Type B pancreatic cell (in vitro differentiated cells): ENCODE results near the gene MAP3K10. TPM values are rescaled to one million over a fixed set of nuclear protein-coding genes. Genes with fewer than 3 reads are reported as not detected.
"Not testable (repeated sequence)": the region's sequence is repeated elsewhere in the genome, so short reads cannot be mapped to it uniquely, and the experiment has no call there.

ENCODE experiments used
- DNase-seq: peaks from one replicate; pipeline ENCODE4 v3.0.0; 2021; ENCODE audit warnings: mixed read lengths; ENCODE audit not compliant: unreplicated experiment; ENCODE audit errors: extremely low spot score
- H3K27ac Mint-ChIP-seq: 2 replicates; pipeline ENCODE4 v1.8.0; 2021; ENCODE audit warnings: mild to moderate bottlenecking, mixed read lengths
- H3K27me3 Mint-ChIP-seq: 2 replicates; pipeline ENCODE4 v1.8.0; 2021; ENCODE audit warnings: mixed read lengths
- H3K36me3 Mint-ChIP-seq: 2 replicates; pipeline ENCODE4 v1.8.0; 2021; ENCODE audit warnings: mixed read lengths
- H3K4me1 Mint-ChIP-seq: one replicate; pipeline ENCODE4 v1.8.0; 2021; ENCODE audit warnings: mixed read lengths; ENCODE audit not compliant: unreplicated experiment
- H3K4me3 Mint-ChIP-seq: 2 replicates; pipeline ENCODE4 v1.8.0; 2021; ENCODE audit warnings: mild to moderate bottlenecking, mixed read lengths
- H3K9me3 Mint-ChIP-seq: 2 replicates; pipeline ENCODE4 v1.8.0; 2021; ENCODE audit warnings: mixed read lengths
- CTCF ChIP-seq: fragments of 200-600 bp; sonication (generic); conservative IDR thresholded peaks from 2 replicates; pipeline ENCODE4 v1.5.0; 2021; ENCODE audit warnings: antibody characterized with exemption, mild to moderate bottlenecking
- long read RNA-seq: library from polyadenylated mRNA; unstranded; transcript quantifications from one replicate; pipeline ENCODE4 v2.0.0, GENCODE V29; 2020
- total RNA-seq: library from RNA; stranded (reverse); gene quantifications from 2 replicates; pipeline ENCODE4 v1.2.1, GENCODE V29; 2021; ENCODE audit warnings: low replicate concordance

Gene MAP3K10
- total RNA-seq = 16.8 and 23.4 TPM in 2 replicates
- long read RNA-seq = 0 reads

- peak within 1 kb of the TSS; percentile 88 for H3K4me3 Mint-ChIP-seq
- H3K27ac Mint-ChIP-seq = peak within 1 kb of the TSS; percentile 79
- peaks cover 22% of the 10 kb centered on the region for H3K27me3 Mint-ChIP-seq
- DNase-seq = peak; percentile 81
- no peak for TF ChIP-seq CTCF
- H3K36me3 Mint-ChIP-seq = no peaks in the 10 kb centered on the region
- H3K4me1 Mint-ChIP-seq = peaks cover 14% of the 10 kb centered on the region
- H3K9me3 Mint-ChIP-seq = no peaks in the 10 kb centered on the region
These were observed at the start of gene MAP3K10 for GRCh38 chr19:40190891-40191835. Gene MAP3K10, plus strand, starts transcription at chr19:40191426. Its CDS starts 606 bp downstream, at chr19:40192032.

GRCh38 chr19:40141551-40141950, 49.7 kb upstream of the MAP3K10 start:
- H3K36me3 Mint-ChIP-seq = no peaks in the 10 kb centered on the region
- no peak for DNase-seq
- H3K27me3 Mint-ChIP-seq = peaks cover 33% of the 10 kb centered on the region
- no peak for TF ChIP-seq CTCF
- no peaks in the 10 kb centered on the region for H3K9me3 Mint-ChIP-seq
- H3K4me1 Mint-ChIP-seq = no peaks in the 10 kb centered on the region
- no peak overlapping the region for H3K27ac Mint-ChIP-seq
- H3K4me3 Mint-ChIP-seq = no peak overlapping the region

GRCh38 chr19:40143612-40144011, 47.6 kb upstream of the MAP3K10 start:
- Mint-ChIP-seq H3K27ac (no peak overlapping the region), H3K4me3 (no peak overlapping the region), H3K4me1 (no peaks in the 10 kb centered on the region), H3K36me3 (no peaks in the 10 kb centered on the region), H3K9me3 (no peaks in the 10 kb centered on the region), H3K27me3 (peaks cover 26% of the 10 kb centered on the region)
- DNase-seq = no peak
- no peak for TF ChIP-seq CTCF

GRCh38 chr19:40144151-40144550, 47.1 kb upstream of the MAP3K10 start:
- DNase-seq = no peak
- Mint-ChIP-seq H3K4me3 (no peak overlapping the region), H3K27ac (no peak overlapping the region), H3K4me1 (no peaks in the 10 kb centered on the region), H3K36me3 (no peaks in the 10 kb centered on the region), H3K9me3 (no peaks in the 10 kb centered on the region), H3K27me3 (peaks cover 26% of the 10 kb centered on the region)
- TF ChIP-seq CTCF = no peak

- H3K36me3 Mint-ChIP-seq = no peaks in the 10 kb centered on the region
- TF ChIP-seq CTCF = no peak
- H3K27ac Mint-ChIP-seq = no peak overlapping the region
- no peaks in the 10 kb centered on the region for H3K4me1 Mint-ChIP-seq
- DNase-seq = no peak
- H3K9me3 Mint-ChIP-seq = no peaks in the 10 kb centered on the region
- H3K4me3 Mint-ChIP-seq = no peak overlapping the region
- peaks cover 21% of the 10 kb centered on the region for H3K27me3 Mint-ChIP-seq
These were observed 46.1 kb upstream of the MAP3K10 start for GRCh38 chr19:40144947-40145748.

- H3K27me3 Mint-ChIP-seq = peaks cover 20% of the 10 kb centered on the region
- H3K4me3 Mint-ChIP-seq, H3K4me1 Mint-ChIP-seq, H3K27ac Mint-ChIP-seq, DNase-seq, H3K36me3 Mint-ChIP-seq, H3K9me3 Mint-ChIP-seq: not testable (repeated sequence)
These were observed 45.5 kb upstream of the MAP3K10 start for GRCh38 chr19:40145749-40146029.
